ENCODE results near the gene POLR2E. TPM values are rescaled to one million over a fixed set of nuclear protein-coding genes. Genes with fewer than 3 reads are reported as not detected.

The POLR2E gene
- total and polyA plus RNA-seq, 2 of the 8 experiments (the other 6 are each of a cell fraction or from before 2014, with no cell fraction given), result 281 to 381 TPM

DNA sequence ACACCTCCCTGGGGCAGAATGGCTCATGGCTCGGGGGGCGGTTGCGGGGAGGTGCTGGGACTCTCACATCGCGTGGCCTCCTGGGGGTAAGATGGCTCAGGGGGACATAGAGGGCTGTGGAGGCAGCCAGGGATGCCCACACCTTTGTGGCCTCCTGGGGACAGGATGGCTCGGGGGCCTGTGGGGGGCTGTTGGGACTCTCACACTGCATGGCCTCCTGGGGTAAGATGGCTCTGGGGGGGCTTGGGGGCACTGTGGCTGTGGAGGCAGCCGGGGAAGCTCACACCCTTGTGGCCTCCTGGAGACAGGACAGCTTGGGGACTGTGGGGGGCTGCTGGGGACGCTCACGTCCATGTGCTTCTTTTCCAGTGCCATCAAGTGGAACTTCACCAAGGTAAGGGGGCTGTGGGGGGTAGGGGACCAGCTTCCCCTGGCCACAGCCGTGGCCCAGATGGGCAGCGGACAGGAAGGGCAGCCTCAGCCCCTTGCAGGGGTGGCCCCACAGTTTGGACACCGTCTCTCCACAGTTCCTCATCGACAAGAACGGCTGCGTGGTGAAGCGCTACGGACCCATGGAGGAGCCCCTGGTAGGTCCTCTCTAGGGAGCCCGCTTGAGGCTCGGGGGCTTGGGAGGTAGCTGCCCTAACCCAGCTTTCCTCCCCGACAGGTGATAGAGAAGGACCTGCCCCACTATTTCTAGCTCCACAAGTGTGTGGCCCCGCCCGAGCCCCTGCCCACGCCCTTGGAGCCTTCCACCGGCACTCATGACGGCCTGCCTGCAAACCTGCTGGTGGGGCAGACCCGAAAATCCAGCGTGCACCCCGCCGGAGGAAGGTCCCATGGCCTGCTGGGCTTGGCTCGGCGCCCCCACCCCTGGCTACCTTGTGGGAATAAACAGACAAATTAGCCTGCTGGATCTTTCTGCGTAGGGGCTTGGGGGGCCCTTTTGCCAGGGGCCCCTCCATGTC is 11.0 kb upstream of the POLR2E start:
- Histone ChIP-seq H4K5ac (ENCODE audit: insufficient read length, low read depth, low read length) (no peak overlapping the region), H3K27ac (ENCODE audit: low read depth, low read length) (no peak overlapping the region), H3K79me2 (ENCODE audit: control insufficient read depth in 1 of 2, insufficient read depth in 2 of 2, low read length in 2 of 2) (no peaks in the 10 kb centered on the region; a peak in 1 of 4 replicates), H3K23ac (ENCODE audit: insufficient read length) (no peak overlapping the region), H3K14ac (ENCODE audit: insufficient read length) (no peak overlapping the region), H2BK20ac (ENCODE audit: low read length) (no peak overlapping the region), H2BK120ac (replicated peaks; ENCODE audit: low read depth, low read length) (no peak overlapping the region), H2AFZ (ENCODE audit: low read length) (no peak overlapping the region), H2BK15ac (ENCODE audit: low read length) (no peak overlapping the region), H4K20me1 (replicated peaks in 1 of 2; ENCODE audit: control insufficient read depth in 1 of 2, insufficient read depth in 2 of 2, low read length in 2 of 2) (peaks cover 5 to 12% of the 10 kb centered on the region in 2 experiments), H3K4me1 (replicated peaks in 1 of 4; ENCODE audit: control insufficient read depth in 3 of 4, insufficient read depth in 4 of 4, low read length in 3 of 4) (peaks cover 4 to 21% (median 8%) of the 10 kb centered on the region in 4 experiments), H3K18ac (ENCODE audit: extremely low read depth, low read length) (no peak overlapping the region), H2AK5ac (ENCODE audit: low read depth, low read length) (no peak overlapping the region), H3K4me2 (ENCODE audit: insufficient read depth in 1 of 2, low read depth in 2 of 2, low read length in 2 of 2) (peak overlapping the region in 1 of 2 experiments; percentile 71; a peak in 2 of 4 replicates), H2BK12ac (ENCODE audit: low read depth, low read length) (no peak overlapping the region), H3K56ac (replicated peaks; ENCODE audit: insufficient read length, low read depth, low read length) (no peak overlapping the region), H4K91ac (replicated peaks; ENCODE audit: insufficient read length, low read length) (no peak overlapping the region), H3K9me3 (ENCODE audit: insufficient read depth in 2 of 2, low read depth in 1 of 2, low read length in 1 of 2) (no peaks in the 10 kb centered on the region), H3K36me3 (ENCODE audit: control insufficient read depth in 2 of 4, insufficient read depth in 4 of 4, low read length in 3 of 4) (peaks cover 8 to 32% (median 17%) of the 10 kb centered on the region in 4 experiments; a peak in 6 of 8 replicates), H3K23me2 (ENCODE audit: low read depth, low read length) (peaks cover 7% of the 10 kb centered on the region; the same call in 1 of the 2 replicates), H4K8ac (ENCODE audit: extremely low read depth, insufficient read depth, low read length) (peak overlapping the region; percentile 57), H3K4me3 (ENCODE audit: extremely low read depth in 1 of 4, insufficient read depth in 2 of 4, low read depth in 3 of 4, low read length in 4 of 4) (0 out of 8 replicates have a peak overlapping the region, but pooled peaks of 2 of the 4 experiments have one; percentile 6 to 93), H3K27me3 (replicated peaks in 1 of 4; ENCODE audit: control insufficient read depth in 3 of 4, extremely low read depth in 1 of 4, insufficient read depth in 3 of 4, low read length in 3 of 4) (no peaks in the 10 kb centered on the region), H3K4ac (replicated peaks; ENCODE audit: insufficient read length, low read depth, low read length) (no peak overlapping the region), H3K79me1 (ENCODE audit: low read depth, low read length) (peaks cover 4% of the 10 kb centered on the region), H3K9ac (replicated peaks in 1 of 4; ENCODE audit: extremely low read depth in 1 of 4, low read depth in 3 of 4, low read length in 3 of 4) (no peak overlapping the region), H2BK5ac (ENCODE audit: low read depth, low read length) (no peak overlapping the region)
- CTCF ChIA-PET (ENCODE audit: partially characterized antibody), result interaction anchor here (0.6 to 2.1 kb wide), 10 partner anchors 7 to 116 kb away, joined by 3 to 6 read pairs (median 4); no protein-coding TSS in a partner anchor
- FAIRE-seq (no peak), DNase-seq (ENCODE audit: low read depth in 1 of 2, low spot score in 2 of 2) (no peak)
- no peak for TF ChIP-seq EZH2 (IDR thresholded peaks at IDR 0.05; ENCODE audit: low read depth, low read length, severe bottlenecking)
- TF ChIP-seq POLR2AphosphoS5 (IDR thresholded peaks at IDR 0.05; ENCODE audit: low read depth, low read length), result peak; percentile 40; the same call in 1 of the 2 replicates
- peak in 1 of 2 experiments; percentile 45; a peak in 1 of 3 replicates for TF ChIP-seq POLR2A (IDR thresholded peaks at IDR 0.05; ENCODE audit: control extremely low read depth in 1 of 2, low read depth in 2 of 2, low read length in 2 of 2)
- POLR2A ChIA-PET (ENCODE audit: partially characterized antibody), result interaction anchor here (0.7 to 9.8 kb wide), 12 partner anchors 9 to 129 kb away, joined by 3 to 116 read pairs (median 8); partner anchors contain the start of genes ABCA7, CNN2 and RNU6-2
- WGBS, 2 experiments (ENCODE audit: extremely low coverage in 1 of 2, insufficient coverage in 1 of 2, insufficient read length in 1 of 2, insufficient replicate concordance in 2 of 2, low coverage in 1 of 2, low lambda C conversion rate in 2 of 2, missing lambda C conversion rate in 1 of 2), result 96% methylated on average over 29 of the region's 32 CpGs; no CpG with 5 or more reads in 1 of the 2 experiments
